ENCODE results near the gene GDPD5.
"Not testable (repeated sequence)": the region's sequence is repeated elsewhere in the genome, so short reads cannot be mapped to it uniquely, and the experiment has no call there.

Gene GDPD5

DNA sequence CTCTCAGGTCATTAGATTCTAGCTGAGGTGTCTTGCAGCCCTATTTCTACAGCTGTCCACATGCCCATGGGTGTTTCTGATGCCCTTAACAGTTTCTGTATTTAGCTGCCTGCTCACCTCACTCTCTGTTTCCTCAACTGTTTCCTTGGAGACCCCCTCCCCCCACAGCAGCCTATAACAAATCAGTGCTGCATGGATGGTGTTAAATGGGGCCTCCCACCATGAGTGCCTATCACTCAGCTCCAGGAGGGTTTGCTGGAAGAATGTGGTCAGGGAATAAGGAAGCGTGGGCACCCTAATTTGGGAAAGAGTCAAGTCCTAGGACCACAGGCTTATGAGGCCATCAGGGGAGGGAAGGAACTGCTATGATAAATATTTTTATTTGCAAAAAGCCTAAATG is 101.3 kb downstream of the GDPD5 start:
- no peak for DNase-seq

DNA sequence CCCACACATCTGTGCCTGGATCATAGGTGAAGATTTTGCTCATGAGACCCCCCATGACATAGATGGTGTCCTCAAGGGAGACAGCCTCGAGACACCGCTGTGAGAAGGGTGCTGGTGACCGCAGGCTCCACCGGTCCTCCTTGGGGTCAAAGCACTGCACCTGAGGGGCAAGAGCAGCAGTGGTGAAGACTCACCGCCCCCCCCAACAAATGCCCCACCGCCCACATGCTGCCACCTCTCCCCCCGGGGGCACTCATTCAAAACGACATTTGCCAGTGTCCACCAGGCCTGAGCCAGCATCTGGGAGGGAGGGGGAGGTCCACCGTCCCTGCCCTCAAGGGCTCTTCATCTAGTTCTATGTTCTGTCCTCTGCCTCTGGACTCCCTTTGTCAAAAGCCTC is 102.0 kb downstream of the GDPD5 start:
- no peak for DNase-seq

DNA sequence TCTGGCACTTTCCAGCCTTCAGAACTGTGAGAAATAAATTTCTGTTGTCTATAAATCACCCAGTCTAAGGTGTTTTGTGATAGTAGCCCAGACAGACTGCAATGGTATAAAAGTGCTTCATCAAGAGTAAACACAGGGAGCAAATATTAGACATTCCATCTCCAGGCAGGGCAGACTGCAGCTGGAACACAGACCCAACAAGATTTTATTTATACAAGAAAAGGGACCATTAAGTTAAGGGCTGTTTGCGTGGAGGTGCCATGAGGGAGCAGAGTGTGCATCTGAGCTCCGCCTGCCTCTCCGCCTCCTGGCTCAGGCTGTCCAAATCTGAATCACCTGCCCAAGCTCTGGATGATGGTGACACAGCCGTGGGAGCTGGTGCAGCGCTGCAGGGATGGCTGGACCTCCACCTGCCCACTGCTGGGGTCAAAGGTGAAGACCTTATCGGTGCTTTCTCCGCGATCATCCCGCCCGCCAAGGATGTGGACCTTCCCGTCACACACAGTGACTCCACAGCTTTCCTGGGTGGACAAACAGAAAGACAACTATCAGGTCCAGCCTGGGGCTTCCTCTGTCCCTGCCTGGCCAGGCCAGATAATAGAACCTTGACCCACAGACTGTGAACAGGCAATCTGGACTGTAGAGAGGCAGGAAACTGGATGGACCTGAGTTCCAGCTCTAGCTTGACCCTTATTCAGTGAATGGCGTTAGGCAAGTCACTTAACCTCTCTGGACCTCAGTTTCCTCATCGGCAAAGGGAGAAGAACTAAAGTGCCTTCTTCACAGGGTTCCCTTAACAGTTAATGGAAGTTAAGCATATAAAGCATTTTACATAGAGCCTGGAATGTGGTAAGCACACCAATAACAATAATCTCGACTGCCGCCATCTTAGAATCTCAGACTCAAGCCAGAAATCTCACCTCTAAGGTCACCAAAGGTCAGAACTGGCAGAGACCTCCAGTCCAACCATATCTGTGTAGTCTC is 103.2 kb downstream of the GDPD5 start:
- DNase-seq = no peak

DNA sequence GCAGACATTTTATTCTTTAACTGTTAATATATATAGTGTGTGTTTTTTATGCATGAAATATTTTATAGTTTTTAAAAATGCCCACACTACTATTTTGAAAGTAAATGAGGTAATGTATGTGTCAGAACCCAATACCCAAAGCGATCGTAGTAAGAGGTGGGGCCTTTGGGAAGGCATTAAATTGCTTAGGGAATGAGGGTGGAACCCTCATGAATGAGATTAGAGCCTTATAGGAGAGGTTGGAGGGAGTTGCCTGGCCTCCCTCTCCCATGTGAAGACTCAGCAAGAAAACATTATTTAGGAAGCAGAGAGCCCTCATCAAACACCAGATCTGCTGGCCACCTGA is 103.9 kb downstream of the GDPD5 start:
- no peak for DNase-seq

DNA sequence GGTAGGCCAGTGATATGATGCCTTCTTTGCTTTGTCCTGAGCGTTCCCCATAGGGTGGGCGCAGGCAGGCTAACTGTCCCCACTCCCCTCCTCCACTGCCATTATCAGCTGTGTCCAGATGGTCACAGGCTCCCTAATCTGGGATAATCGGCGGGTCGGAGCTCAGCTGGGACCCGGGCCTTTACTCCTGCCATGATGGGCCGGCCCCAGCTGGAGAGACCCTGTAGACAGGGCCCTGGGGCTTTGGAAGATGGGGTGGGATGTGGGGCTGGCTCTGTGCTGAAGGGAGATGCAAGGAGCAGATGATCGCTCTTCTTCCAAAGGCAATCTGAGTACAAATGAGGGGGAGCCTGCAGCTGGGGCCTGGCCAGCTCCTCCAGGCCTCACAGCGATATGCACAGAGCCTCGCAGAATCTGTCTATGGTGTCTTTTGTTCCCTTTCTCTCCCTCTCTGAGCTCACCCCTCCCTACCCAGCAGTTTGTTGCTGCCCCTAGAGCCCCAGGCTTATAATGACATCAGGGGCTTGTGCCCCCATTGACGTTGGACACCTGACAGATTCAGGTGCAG is 104.6 kb downstream of the GDPD5 start:
- DNase-seq = no peak

DNA sequence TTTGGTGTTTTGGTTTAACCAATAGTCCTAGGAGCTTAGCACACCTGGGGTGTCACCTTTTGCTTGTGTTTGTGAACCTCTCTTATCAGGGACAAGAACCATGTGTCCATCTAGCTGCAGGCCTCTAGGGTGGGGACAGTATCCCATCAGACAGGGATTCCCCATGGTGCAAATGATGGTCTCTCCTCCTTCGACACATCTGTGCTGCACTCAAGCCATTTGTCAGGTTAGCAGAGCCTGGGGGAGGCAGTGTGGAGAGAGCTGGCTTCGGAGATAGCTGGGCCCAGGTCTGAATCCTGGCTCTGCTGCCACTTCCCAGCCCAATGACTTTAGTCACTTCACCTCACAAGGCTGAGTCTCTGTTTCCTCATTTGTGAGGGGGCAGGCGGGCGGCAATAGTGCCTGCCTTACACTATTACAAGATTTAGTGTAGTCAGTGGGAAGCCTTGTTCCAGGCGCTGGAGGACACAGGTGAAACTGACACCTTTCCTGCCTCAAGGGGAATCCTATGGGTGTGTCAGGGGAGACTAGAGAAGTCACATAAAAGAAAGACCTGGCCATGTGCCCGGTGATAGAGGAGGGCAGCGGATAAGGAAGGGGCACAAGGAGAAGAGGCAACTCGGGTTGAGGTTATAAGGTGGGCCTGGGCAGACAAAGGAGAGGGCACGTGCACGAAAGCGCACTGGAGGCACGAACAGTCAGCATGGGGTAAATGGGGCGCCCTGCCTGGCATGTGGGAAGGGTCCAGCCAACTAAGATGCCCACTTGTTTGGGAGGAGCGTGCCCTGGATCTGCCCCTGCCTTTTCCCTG is 105.3 kb downstream of the GDPD5 start:
- no peak for DNase-seq

DNA sequence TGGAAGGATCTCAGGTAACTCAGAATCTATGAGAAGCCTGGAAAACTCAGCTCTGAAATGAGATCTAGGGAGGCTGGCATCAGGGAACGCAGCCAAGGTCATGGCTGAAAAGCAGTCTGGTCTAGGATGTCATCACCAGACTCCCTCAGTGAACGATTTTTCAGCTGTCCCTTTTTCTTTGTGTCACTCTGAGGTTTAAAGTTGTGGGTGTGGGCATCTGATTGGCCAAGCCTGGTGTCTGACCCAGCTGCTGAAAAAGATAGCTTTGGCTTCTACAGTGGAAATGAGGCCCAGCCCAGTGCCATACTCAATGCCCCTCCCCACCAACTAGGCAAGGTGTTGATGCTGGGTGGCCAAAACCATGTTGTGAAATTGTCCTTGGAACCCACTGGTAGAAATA is 111.9 kb downstream of the GDPD5 start:
- no peak for DNase-seq

DNA sequence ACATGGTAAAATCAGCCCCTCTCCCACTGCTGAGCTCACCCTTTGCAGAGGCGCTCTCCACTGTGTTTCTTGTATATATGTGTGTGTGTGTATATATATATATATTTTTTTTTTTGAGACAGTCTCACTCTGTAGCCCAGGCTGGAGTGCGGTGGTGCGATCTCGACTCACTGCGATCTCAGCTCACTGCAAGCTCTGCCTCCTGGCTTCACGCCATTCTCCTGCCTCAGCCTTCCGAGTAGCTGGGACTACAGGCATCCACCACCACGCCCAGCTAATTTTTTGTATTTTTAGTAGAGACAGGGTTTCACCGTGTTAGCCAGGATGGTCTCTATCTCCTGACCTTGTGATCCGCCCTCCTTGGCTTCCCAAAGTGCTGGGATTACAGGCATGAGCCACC is 112.6 kb downstream of the GDPD5 start:
- DNase-seq = not testable (repeated sequence)

DNA sequence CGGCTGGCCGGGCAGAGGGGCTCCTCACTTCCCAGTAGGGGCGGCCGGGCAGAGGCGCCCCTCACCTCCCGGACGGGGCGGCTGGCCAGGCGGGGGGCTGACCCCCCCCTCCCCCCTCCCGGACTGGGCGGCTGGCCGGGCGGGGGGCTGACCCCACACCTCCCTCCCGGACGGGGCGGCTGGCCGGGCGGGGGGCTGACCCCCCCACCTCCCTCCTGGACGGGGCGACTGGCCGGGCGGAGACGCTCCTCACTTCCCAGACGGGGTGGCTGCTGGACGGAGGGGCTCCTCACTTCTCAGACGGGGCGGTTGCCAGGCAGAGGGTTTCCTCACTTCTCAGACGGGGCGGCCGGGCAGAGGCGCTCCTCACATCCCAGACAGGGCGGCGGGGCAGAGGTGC is 115.8 kb downstream of the GDPD5 start:
- DNase-seq = not testable (repeated sequence)

DNA sequence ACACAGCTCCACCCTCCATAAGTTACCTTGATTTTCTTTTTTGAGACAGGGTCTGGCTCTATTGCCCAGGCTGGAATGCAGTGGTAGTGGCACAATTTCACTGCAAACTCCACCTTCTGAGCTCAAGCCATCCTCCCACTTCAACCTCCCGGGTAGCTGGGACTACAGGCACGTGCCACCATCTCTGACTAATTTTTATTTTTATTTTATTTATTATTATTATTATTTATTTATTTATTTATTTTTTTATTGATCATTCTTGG is 116.9 kb downstream of the GDPD5 start:
- no peak for DNase-seq

DNA sequence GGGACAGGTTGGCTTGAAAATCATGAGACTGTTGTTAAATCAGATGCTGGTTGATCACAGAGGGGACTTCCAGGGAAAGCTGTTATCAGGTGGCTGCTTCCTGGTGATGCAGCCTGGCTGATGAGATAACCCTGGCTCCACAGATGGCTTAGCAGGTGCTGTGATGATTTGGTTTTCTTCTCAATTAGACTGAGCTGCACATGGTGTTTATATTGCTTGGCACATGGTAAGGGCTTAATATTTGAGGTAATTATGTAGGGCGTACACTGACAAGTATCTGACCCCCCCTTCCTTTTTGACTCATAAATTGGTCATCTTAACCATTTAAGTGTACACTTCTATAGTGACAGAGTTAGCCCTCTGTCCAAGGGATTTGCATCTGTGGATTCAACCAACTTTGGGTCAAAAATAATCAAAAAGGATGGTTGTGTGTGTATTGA is 119.4 kb downstream of the GDPD5 start:
- no peak for DNase-seq

DNA sequence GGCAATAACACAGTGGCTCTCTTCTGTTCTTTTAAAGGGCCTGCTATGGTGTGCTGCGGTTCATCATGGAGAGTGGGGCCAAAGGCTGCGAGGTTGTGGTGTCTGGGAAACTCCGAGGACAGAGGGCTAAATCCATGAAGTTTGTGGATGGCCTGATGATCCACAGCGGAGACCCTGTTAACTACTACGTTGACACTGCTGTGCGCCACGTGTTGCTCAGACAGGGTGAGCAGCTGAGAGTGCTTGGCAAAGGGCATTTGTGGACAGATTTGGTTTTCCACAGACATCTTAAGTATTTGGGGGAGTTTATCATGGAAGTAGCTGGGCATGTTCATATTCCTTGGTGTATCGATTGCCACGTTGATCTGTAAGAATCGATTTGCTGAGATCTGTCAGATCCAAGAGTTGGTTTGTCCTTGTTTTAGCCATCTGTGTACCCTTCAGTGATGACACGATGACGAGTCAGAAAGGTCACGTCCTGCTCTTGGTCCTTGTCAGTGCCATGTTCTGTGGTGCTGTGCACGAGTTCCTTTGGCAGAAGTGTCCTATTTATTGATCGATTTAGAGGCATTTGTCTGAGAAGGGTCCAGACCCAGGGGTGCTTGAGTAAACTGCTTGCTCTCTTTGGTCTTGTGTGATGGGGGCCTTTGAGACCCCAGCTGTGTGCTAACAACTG is 121.6 kb downstream of the GDPD5 start:
- no peak for DNase-seq

DNA sequence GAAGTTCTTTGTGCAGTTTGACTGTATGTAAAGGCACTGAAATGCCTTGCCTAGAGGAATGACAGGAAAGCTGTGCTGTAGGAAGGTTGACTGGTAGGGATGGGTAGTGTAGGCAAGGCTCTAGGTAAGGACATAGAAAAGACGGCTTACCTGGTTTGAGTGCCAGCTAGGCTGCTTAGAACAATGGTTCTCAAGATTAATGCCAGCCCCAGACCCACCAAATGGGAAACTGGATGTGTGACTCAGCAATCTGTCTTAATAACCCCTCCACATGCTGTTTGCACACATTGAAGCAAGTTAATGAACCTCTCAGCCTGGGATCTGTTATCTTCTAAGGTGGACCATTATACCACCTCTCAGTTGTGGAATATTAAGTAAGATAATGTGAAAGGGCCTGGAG is 122.7 kb downstream of the GDPD5 start:
- DNase-seq = no peak

DNA sequence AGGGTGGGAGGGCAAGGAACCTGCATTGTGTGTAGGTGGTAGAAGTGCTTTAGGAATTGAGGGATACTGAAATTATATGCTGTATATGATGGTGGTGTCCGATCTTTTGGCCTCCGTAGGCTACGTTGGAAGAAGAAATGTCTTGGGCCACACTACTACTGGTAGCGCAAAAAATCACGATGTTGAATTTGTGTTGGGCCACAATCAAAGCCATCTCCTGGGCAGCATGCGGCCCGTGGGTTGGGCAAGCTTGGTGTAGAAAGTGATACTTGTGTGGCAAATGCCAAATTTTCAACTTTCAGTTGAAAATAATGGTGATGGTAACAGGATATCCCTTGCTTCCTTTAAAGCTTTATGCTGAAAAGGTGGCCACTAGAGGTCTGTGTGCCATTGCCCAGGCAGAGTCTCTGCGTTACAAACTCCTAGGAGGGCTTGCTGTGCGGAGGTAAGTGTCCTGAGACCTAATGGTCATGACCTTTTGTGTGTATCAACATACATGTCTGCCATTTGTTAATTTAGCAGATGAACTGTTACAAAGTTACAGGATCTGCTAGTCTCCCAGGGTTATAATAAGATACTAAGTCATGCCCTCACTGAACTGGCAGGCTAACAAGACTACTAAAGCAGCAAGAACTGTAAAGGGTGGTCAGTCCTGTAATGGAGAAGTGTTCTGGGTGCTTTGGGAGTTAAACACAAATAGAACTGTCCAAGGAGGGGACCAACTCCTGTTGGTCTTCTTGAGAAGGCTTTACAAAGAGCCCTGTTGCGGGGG is 123.6 kb downstream of the GDPD5 start:
- DNase-seq = no peak

DNA sequence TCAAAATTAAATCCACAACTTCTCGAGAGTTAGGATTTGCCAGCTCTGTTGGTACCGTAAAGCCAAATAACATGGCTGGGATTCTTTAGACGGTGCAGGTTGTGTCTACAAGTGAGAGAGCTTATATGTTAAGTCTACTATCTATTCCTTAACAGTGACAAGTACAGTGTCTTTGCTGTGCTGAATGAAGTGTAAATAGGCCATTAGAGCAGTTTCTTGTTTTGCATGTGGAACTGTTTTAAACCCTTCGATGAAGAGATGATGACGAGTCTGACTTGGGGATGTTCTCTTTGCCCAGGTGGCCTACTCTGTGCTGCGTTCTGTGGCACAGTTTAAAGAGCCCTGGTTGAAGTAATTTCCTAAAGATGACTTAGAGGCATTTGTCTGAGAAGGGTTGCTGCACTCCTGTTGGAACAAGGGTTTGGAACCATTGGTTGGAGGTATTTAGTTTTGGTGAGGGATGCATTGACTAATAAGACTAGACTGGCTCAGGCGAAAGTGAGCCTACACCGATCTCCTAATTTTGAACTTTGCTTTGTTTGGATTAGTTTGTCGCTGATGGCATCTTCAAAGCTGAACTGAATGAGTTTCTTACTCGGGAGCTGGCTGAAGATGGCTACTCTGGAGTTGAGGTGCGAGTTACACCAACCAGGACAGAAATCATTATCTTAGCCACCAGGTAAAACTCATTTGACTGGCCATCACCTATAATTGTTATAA is 125.4 kb downstream of the GDPD5 start:
- DNase-seq = no peak

DNA sequence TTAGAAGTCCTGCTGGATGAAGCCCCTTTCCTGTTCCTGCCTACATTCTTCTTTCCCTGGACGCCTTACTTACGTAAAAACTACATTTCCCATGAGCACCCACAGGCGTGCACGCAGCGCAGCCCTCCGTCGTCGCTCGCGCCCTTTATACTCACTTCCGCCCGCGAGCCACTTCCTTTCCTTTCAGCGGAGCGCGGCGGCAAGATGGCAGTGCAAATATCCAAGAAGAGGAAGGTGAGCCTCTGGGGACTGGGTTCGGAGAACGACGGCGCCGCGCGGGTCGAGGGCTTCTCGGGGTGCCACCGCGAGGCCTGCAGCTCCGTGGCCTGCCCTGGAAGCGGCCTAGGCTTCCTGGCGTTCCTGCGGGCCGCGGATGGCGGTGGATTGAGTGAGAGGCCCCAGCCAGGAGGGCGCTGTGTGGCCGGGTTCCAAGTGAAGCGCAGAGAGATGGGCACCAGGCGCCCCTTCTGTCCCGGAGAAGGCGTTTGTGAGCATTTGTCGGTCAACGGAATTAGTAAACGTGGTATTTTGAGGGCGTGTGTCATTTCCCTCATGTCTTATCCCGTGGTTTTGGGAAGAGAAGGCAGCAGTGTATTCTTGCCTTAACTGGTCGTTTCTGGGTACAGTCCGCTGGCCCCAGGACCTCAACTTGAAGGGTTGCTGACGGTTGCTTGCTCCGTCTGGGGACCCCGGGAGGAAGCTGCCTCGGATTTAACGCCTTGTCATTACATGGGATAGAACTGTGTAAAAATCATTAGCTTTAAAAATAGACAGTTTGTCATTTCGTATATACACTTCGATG is 126.2 kb downstream of the GDPD5 start, which contains the start of gene RPS3:
Gene RPS3, plus strand, starts transcription at position 175 of the 802 bp plus-strand sequence. Its CDS starts 30 bp downstream, at position 205.
- peak; percentile 87 for DNase-seq

DNA sequence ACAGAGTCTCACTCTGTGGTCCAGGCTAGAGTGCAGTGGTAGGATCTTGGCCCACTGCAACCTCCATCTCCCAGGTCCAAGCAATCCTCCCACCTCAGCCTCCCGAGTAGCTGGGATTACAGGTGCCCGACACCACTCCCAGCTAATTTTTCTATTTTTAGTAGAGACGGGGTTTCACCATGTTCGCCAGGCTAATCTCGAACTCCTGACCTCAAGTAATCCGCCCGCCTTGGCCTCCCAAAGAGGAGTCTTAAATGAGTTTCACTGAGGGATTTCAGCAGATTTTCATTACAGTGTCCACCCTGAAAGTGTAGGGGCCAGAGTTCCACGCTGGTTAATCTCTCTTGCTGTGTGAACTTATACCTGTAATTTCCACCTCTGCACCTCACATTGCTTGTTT is 126.8 kb downstream of the GDPD5 start:
- DNase-seq = no peak

DNA sequence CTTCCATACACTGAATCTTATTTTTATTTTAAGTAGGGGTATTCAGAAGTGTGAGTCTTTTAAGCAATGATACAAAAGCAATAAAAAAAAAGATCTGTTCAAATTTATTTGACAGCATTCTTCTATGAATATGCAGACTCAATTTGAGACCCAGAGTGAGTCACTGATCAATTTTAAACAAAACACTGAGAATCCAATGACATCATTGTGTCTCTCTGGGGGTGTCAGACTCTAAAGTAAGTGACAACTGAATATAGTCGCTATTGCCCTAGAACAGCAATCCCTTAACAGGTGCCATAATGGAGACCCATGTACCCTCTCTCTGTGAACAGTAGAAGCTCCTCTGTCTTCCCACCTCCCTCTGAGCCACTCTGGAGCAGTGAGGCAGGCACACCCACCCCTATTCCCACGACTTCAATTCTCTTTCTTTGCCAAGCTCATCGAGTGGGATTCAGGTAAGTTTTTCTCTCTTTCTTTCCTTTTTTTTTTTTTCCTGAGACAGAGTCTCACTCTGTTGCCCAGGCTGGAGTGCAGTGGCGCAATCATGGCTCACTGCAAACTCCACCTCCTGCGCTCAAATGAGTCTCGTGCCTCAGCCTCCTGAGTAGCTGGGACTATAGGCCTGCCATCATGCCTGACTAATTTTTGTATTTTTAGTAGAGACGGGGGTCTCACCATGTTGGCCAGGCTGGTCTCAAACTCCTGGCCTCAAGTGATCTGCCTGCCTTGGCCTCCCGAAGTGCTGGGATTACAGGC is 131.5 kb downstream of the GDPD5 start:
- DNase-seq = no peak

DNA sequence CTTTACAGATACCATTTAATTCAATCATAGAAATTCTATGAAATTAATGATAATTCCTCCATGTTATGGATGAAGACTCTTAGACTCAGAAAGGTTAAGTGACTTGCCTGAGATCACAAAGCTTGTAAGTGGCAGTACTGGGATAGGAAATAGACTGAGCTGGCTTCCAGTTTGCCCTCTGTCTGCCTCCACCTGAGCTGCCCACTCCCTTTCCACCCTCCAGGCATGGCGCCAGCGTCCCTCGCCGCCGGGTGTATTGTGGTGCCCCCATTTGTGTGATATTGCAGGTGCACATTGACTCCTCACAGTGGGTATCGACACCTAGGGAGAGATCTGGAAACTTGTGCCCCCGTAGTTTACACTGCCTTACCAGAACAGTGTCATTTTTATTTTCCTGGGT is 135.8 kb downstream of the GDPD5 start:
- DNase-seq = no peak

DNA sequence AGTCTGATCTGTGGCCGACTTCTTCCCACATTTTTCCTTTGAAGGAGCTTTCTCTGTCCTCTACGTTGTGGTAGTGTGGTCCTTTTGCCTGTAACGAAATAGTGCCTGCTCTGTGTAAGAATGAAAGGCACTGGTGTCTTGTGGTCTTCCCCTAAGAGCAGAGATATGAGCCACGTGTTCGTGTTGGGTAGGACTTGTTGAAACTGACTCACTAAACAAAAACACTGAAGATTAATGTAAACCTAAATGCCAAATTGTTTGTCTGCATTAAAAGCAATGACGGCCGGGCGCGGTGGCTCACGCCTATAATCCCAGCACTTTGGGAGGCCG is 136.5 kb downstream of the GDPD5 start:
- DNase-seq = no peak

All from CD4-positive, alpha-beta T cell treated with Interferon gamma for 1 hour (primary cell).